Fibroblast of lung (primary cell): ENCODE data around the gene RIPOR3. TPM values are rescaled to one million over a fixed set of nuclear protein-coding genes. Genes with fewer than 3 reads are reported as not detected.

Source experiments
- DNase-seq, 2 donors: peaks; one replicate each; pipeline versions ENCODE4 v3.0.0 to v3.0.0-alpha.2; 2010; ENCODE audit warnings: low read depth in 2 of 2
- H2AFZ ChIP-seq: 2 replicates; pipeline ENCODE4 v1.5.1; 2012; ENCODE audit warnings: low read length, control low read depth, inconsistent platforms
- H3K27ac ChIP-seq: 2 replicates; pipeline ENCODE4 v1.5.1; 2011; ENCODE audit warnings: low read length, control low read depth; ENCODE audit not compliant: insufficient read depth
- H3K27me3 ChIP-seq: 2 replicates; pipeline ENCODE4 v1.5.1; 2011; ENCODE audit warnings: mild to moderate bottlenecking, low read length; ENCODE audit not compliant: control insufficient read depth, insufficient read depth
- H3K36me3 ChIP-seq: 2 replicates; pipeline ENCODE4 v1.5.1; 2011; ENCODE audit warnings: low read length; ENCODE audit not compliant: control insufficient read depth, insufficient read depth
- H3K4me1 ChIP-seq: 2 replicates; pipeline ENCODE4 v1.5.1; 2011; ENCODE audit warnings: low read length; ENCODE audit not compliant: control insufficient read depth, insufficient read depth; ENCODE audit errors: extremely low read depth
- H3K4me2 ChIP-seq: 2 replicates; pipeline ENCODE4 v1.5.1; 2011; ENCODE audit warnings: low read length, control low read depth; ENCODE audit not compliant: insufficient read depth; ENCODE audit errors: extremely low read depth
- H3K4me3 ChIP-seq, 4 experiments: fragments of 200-600 bp in 1 of 4; sonication (generic) in 1 of 4; replicated peaks in 1 of 4; 2 replicates each; pipeline ENCODE4 v1.5.1; 2011 to 2016; ENCODE audit warnings: low read length in 4 of 4, low read depth in 3 of 4, mild to moderate bottlenecking in 3 of 4, control low read depth in 2 of 4, inconsistent platforms in 1 of 4, mixed read lengths in 1 of 4; ENCODE audit not compliant: insufficient read depth in 1 of 4; ENCODE audit errors: control extremely low read depth in 1 of 4
- H3K79me2 ChIP-seq: 2 replicates; pipeline ENCODE4 v1.5.1; 2012; ENCODE audit warnings: mild to moderate bottlenecking, low read length, inconsistent platforms; ENCODE audit not compliant: control insufficient read depth, insufficient read depth
- H3K9ac ChIP-seq: 2 replicates; pipeline ENCODE4 v1.5.1; 2011; ENCODE audit warnings: mild to moderate bottlenecking, low read length, control low read depth; ENCODE audit not compliant: insufficient read depth
- H3K9me3 ChIP-seq: 2 replicates; pipeline ENCODE4 v1.5.1; 2012; ENCODE audit warnings: low read depth, low read length; ENCODE audit not compliant: control insufficient read depth, insufficient read depth
- H4K20me1 ChIP-seq: 2 replicates; pipeline ENCODE4 v1.5.1; 2011; ENCODE audit warnings: low read length; ENCODE audit not compliant: control insufficient read depth, insufficient read depth; ENCODE audit errors: extremely low read depth
- EZH2 ChIP-seq: IDR thresholded peaks from 2 replicates; pipeline ENCODE4 v1.5.1; 2012; ENCODE audit warnings: low read length, control low read depth, mild to moderate bottlenecking; ENCODE audit errors: missing control alignments
- polyA plus RNA-seq, 2 donors: library from polyadenylated mRNA; depleted of rRNA in 1 of 2; stranded (reverse) in 1 of 2; unstranded in 1 of 2; fragments of >200 nt; gene quantifications; 2 replicates each; pipeline ENCODE4 v1.2.1, GENCODE V29; 2011 to 2012; ENCODE audit warnings: missing spikeins in 1 of 2
- total RNA-seq: library from RNA; depleted of rRNA; stranded (reverse); fragments of >200 nt; gene quantifications from 2 replicates; pipeline ENCODE4 v1.2.1, GENCODE V29; 2014
- TF ChIP-seq, protein P1 (sequence below), 2 donors: IDR thresholded peaks in 1 of 2; conservative IDR thresholded peaks in 1 of 2; 1 replicate in 1 of 2; 2 replicates in 1 of 2; pipeline ENCODE4 v1.5.1; 2011 to 2012; ENCODE audit warnings: low read length in 2 of 2, control low read depth in 1 of 2, inconsistent platforms in 1 of 2, low read depth in 1 of 2, mild to moderate bottlenecking in 1 of 2

Gene RIPOR3
- total and polyA plus RNA-seq, 2 donors (not counting 1 experiment from before 2014, with no cell fraction given), result 2.0 to 4.1 TPM

- no peaks in the 10 kb centered on the region for H3K9me3 ChIP-seq
- H3K9ac ChIP-seq, result no peak overlapping the region
- H3K36me3 ChIP-seq, result no peaks in the 10 kb centered on the region
- H3K4me2 ChIP-seq, result no peak overlapping the region
- H4K20me1 ChIP-seq, result no peaks in the 10 kb centered on the region
- no peak overlapping the region for H3K4me3 ChIP-seq
- no peak overlapping the region for H2AFZ ChIP-seq
- no peak for DNase-seq
- no peaks in the 10 kb centered on the region for H3K4me1 ChIP-seq
- H3K27ac ChIP-seq, result no peak overlapping the region
- TF ChIP-seq, protein P1, sequence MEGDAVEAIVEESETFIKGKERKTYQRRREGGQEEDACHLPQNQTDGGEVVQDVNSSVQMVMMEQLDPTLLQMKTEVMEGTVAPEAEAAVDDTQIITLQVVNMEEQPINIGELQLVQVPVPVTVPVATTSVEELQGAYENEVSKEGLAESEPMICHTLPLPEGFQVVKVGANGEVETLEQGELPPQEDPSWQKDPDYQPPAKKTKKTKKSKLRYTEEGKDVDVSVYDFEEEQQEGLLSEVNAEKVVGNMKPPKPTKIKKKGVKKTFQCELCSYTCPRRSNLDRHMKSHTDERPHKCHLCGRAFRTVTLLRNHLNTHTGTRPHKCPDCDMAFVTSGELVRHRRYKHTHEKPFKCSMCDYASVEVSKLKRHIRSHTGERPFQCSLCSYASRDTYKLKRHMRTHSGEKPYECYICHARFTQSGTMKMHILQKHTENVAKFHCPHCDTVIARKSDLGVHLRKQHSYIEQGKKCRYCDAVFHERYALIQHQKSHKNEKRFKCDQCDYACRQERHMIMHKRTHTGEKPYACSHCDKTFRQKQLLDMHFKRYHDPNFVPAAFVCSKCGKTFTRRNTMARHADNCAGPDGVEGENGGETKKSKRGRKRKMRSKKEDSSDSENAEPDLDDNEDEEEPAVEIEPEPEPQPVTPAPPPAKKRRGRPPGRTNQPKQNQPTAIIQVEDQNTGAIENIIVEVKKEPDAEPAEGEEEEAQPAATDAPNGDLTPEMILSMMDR (conservative IDR thresholded peaks at IDR 0.05 in 1 of 2, IDR thresholded peaks at IDR 0.05 in 1 of 2; ENCODE audit: low read depth in 1 of 2, low read length in 2 of 2), result no peak
- TF ChIP-seq EZH2, result no peak
- no peaks in the 10 kb centered on the region for H3K27me3 ChIP-seq
- no peaks in the 10 kb centered on the region for H3K79me2 ChIP-seq
Observed at GRCh38 chr20:50598074-50598473, 93.3 kb downstream of the RIPOR3 start.

DNA sequence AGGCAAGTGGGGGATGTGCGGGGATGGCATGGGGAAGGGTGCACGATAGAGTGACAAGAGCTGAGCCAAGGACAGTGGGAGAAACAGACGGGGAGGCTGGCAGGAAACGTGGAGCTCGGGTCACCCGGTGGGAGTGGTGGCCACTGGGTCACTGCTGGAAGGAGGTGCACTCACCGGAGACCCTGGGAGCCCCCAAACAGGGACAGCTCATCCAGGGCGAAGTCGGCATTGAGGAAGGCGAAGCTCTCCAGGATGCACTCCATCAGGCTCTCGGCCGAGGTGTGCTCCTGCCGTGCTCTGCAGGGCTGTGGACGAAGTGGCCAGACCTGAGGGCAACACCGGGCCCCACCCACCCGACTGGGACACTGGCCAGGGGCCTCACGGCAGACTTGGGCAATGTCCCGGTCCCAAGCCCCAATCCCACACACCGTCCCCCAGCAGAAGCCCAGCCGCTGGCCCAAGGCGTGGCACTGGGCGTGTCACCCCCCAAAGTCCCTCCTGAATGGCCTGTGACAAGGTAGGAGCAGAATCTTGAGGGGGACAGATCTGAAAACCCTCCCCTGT lies 93.9 kb downstream of the RIPOR3 start:
- H3K36me3 ChIP-seq, result no peaks in the 10 kb centered on the region
- no peak for DNase-seq
- H2AFZ ChIP-seq, result no peak overlapping the region
- no peak overlapping the region for H3K4me2 ChIP-seq
- H4K20me1 ChIP-seq, result no peaks in the 10 kb centered on the region
- no peaks in the 10 kb centered on the region for H3K9me3 ChIP-seq
- no peak for TF ChIP-seq EZH2
- TF ChIP-seq, protein P1 (conservative IDR thresholded peaks at IDR 0.05 in 1 of 2, IDR thresholded peaks at IDR 0.05 in 1 of 2; ENCODE audit: low read depth in 1 of 2, low read length in 2 of 2), result no peak
- H3K4me1 ChIP-seq, result no peaks in the 10 kb centered on the region
- no peaks in the 10 kb centered on the region for H3K27me3 ChIP-seq
- no peak overlapping the region for H3K4me3 ChIP-seq
- no peaks in the 10 kb centered on the region for H3K79me2 ChIP-seq
- no peak overlapping the region for H3K9ac ChIP-seq
- no peak overlapping the region for H3K27ac ChIP-seq

DNA sequence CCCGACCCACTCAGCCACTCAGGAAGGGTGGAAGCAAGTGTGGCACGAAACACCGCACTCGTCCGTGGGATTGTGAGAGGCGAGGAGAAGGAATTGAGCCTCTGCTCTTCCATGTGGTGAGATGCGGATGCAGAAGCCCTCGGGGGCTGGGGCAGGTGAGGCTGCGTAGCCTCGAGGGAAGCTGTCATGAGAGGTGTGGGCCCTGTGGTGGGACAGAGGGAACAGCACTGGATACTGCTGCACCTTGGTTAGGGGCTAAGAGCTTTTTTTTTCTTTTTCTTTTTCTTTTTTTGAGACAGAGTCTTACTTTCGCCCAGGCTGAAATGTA lies 94.7 kb downstream of the RIPOR3 start:
- Histone ChIP-seq H3K27me3 (no peaks in the 10 kb centered on the region), H3K9me3 (no peaks in the 10 kb centered on the region), H3K36me3 (no peaks in the 10 kb centered on the region), H3K9ac (no peak overlapping the region), H2AFZ (no peak overlapping the region), H3K4me3 (no peak overlapping the region), H3K4me2 (no peak overlapping the region), H3K79me2 (no peaks in the 10 kb centered on the region), H4K20me1 (no peaks in the 10 kb centered on the region), H3K27ac (no peak overlapping the region), H3K4me1 (no peaks in the 10 kb centered on the region)
- DNase-seq, result no peak
- TF ChIP-seq EZH2, result no peak
- TF ChIP-seq, protein P1 (conservative IDR thresholded peaks at IDR 0.05 in 1 of 2, IDR thresholded peaks at IDR 0.05 in 1 of 2; ENCODE audit: low read depth in 1 of 2, low read length in 2 of 2), result no peak
